GM21576 (cell line): ENCODE measurements around the gene TRPT1.

Source experiments
- ATAC-seq: cut with Tn5 transposase; IDR thresholded peaks from one replicate; pipeline ENCODE4 v1.9.1; 2021; ENCODE audit warnings: mild to moderate bottlenecking, moderate library complexity; ENCODE audit not compliant: unreplicated experiment

Gene TRPT1

DNA sequence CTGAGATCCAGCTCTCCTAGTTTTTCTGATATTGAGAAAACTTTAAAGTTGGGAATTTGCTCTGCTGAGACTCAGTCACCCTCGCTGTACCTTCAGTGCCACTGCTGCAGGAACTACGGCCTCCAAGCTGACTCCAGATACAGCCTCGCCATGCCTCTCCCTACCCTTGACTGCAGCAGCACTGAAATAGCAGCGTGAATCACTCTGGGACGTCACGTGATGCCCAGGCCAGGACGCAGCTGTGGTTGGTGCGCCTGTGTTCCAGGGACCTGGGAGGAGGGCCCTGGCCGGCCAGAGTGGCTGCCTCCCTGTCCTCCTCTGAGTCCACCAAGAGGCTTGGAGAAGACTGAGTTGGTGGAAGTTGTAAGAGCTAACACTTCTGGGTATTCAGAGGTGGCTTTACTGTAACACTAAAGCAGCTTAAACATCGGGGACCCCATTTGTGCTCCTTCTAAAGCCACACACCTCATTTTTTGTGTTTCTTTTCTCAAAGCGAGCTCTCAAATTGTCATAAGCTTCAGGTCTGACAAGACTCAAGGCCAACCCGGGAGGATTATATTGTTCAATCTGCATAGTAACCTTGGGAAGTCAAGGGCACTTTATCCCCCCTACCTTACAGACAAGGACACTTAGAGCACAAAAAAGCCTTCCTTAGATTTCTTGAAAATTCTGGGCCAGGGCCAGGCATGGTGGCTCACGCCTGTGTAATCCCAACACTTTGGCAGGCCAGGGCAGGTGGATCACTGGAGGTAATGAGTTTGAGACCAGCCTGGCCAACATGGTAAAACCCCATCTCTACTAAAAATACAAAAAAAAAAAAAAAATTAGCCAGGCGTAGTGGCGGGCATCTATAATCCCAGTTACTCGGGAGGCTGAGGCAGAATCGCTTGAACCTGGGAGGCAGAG is 44.2 kb downstream of the TRPT1 start:
- no peak for ATAC-seq

DNA sequence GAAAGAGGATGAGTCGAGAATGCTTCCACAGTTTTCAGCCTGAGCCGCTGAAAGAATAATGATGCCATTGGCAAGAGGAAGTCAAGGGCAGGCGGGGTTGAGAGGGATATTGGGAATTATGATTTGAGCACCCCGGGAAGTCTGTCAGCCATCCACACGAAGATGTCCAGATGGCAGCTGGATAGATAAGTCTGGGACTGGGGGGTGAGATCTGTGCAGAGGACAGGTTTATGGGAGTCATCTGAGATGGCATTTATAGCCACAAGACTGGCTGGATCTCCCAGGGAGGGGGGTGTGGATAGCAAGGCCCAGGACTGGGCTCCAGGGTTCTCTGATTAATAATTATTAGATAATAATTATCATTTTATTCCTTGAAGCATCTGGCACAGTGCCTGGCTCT is 45.1 kb downstream of the TRPT1 start:
- no peak for ATAC-seq

DNA sequence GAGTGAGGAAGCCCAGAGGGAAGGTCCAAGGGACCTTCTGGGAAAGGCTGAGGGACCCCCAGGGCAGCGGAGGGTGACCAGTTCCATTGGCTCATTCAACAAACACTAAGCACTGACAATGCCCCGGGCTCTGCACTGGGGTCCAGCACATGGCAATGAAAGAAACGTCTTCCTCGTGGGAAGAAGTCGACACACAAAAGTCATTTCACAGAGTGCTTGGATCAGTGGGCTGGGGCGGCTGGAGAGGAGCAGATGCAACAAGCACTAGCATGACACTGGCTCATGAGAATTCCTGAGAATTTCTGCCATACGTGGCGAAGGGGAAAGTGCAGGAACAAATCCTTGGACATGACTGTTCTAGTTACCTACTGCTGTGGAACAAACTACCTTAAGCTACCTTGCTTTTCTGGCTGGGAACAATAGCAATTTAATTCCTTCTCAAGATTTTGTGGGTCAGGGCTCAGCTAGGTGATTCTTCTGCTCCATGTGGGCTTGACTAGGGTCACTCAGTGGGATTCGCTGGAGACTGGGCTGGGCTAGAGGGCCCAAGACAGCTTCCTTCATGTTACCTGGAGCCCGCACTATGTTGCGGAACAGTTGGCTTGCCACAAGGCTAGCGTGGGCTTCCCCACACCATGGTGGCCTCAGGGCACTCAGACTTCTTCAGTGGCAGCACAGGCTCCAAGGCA is 46.9 kb downstream of the TRPT1 start:
- no peak for ATAC-seq

DNA sequence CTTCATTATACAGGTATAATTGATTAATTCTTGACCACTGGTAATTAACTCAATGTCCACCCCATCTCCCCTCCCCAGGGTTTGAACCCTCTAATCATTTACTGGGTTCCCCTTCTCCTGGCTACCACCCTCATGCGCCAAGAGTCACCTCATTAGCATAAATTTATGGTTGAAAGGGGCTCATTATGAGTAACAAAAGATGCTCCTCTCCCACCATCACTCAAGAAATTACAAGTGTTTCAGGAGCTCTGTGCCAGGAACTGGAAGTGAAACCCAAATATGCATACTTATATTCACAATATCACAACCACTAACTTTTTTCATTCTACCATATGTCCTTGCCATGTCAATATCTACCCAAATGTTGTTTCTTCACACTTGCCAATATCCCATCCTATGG is 47.8 kb downstream of the TRPT1 start:
- ATAC-seq = no peak

DNA sequence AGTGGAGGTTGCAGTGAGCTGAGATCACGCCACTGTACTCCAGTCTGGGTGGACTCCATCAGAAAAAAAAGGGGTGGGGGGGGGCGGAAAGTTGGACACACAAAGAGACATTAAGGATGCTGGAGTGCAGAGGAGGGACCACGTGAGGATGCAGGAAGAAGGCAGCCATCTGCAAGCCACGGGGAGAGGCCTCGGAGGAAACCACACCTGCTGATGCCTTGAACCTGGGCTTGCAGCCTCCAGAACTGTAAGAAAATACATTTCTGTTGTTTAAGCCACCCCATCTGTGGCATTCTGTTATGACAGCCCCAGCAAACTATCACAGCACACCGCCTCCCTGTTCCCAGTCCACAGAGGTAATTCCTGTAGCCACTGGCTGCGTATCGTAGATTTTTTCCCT is 49.2 kb downstream of the TRPT1 start:
- no peak for ATAC-seq
